NCI-H1436 (cell line): ENCODE measurements around the gene DGKI.
A peak's percentile ranks its signal among the peaks of the same experiment; 100 is the strongest.

Source experiments
- DNase-seq: peaks from one replicate; lab custom pipeline; 2025; lab: John Stamatoyannopoulos, UW

Gene DGKI

GRCh38 chr7:137593115-137593711 is 253.6 kb downstream of the DGKI start:
- DNase-seq, result no peak

- peak; percentile 11 for DNase-seq
These were observed 254.4 kb downstream of the DGKI start for GRCh38 chr7:137592232-137592896.

DNA sequence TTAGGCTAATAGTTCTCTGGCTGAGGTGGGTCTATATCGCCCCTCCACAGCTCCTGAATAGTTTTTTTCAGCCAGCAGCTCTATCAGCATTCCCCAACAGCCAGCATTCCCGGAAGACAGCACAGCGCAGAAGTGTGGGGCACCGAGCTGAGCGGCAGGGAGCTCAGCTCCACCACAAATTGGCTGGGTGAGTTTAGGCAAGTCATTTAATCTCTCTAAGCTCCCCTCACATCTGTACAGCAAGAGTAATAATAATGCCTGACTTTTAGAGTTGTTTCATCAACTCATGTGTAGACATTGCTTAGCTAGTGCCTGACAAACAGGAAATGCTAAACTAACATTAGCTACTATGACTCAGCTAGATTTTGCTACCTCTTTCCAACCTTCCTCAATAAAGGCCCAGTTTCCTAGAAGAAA is 255.3 kb downstream of the DGKI start:
- no peak for DNase-seq

DNA sequence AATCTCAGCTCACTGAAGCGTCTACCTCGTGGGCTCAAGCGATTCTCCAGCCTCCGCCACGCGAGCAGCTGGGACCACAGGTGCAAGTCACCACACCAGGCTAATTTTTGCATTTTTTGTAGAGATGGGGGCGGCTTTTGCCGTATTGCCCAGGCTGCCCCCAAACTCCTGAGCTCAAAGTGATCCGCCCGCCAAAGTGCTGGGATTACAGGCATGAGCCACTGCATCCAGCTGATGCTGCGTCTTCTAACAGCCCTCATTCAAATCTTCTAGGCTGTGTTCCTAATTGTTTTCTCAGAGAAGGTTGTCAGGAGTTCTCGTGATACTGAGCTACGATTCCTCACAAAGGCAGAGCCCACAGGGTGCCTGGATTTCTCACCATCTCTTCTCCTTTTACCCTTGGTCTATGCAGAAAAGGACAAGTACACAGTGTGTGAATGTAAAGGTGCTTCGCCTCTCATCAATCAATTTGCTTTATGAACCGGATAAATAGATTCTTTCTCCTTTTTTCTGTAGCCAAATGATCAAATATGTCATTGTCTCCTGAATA is 255.9 kb downstream of the DGKI start:
- no peak for DNase-seq

- DNase-seq, result no peak
These were observed 256.6 kb downstream of the DGKI start for GRCh38 chr7:137590071-137590755.

DNA sequence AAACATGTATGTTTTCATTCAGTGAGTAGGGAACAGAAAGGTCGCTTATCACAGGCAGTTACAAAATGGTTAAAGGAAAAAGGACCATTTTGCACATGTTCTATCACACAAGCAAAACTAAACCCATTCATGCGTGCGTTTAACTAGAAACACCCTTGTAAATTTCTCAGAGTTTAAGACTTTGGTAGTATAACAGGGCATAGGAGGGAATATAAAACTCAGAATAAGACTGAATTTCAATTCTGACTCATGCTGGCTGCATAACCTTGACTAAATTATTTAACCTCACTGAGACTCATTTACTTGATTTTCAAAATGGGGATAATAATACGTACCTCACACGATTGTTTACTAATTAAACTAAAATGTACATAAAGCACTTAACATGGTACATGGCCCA is 259.4 kb downstream of the DGKI start:
- DNase-seq, result no peak

DNA sequence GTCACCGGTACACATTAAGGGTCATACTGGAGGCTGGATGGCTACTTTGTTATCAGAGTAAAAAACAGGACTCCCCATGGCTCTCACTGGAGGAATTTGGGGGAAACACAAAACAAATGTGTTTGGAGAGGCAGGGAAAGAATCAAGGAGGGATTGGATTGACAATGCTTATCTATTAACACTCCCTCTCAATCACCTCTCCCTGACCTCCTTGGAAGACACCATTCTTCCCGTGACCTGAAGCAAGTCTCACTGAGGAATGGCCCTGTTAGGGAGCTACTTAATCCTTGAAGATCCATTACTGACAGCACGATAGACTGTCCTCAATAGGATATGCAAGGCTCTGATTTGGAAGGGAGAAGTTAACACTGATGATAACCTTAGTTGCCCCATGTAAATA is 261.2 kb downstream of the DGKI start:
- DNase-seq, result no peak

DNA sequence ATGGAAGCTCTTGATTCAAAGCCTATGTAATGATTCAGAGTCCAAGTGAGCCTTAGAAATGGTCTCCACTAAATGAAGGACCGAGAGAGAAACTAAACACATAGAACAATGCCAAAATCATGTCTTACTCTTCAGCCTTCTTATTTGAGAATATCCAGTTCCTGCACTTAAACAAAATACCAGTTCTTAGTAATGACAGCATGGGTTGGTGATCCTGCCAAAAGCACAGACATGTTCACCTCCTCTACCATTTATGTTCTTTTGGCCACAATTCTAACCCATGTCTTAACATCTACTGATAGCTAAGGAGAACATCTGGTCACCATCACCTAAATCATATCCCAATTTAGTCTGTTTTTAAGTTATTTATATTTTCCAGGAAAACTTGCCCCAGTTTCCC is 263.6 kb downstream of the DGKI start:
- no peak for DNase-seq

DNA sequence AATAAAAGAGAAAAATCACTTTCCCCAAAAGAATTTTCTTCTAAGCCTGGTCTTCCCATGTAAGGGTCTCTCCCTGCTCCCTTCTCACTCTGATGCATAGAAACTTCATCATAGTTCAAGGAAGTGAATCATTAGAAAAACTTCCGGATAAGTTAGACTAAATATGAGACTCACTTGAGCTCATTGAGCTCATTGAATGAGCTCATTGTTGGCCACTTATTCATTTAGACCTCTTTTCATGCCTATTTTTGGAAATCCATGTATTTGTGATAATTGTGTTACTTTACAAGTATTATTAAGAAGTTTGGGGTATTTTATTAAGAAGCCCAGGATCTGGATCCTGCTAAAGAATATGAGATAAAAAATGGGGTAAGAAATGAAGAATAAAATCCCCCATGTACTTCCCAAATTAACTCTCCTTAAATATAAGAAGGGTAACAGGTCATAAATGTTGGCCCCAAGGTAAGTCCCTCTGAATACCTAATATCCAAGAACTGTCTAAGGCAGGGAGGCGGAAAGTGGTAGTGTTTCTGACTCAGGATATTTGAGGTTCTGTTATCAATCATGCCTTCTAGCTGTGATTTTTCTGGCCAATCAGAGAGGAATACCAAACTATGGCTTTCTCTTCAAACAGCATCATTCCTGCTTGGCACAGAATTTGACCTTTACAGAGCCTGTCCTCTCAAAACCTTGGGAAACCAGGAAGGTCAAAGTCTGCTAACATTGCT is 266.7 kb downstream of the DGKI start:
- DNase-seq, result no peak

GRCh38 chr7:137578541-137578940 is 268.2 kb downstream of the DGKI start:
- DNase-seq, result no peak

- DNase-seq, result no peak
These were observed 269.6 kb downstream of the DGKI start for GRCh38 chr7:137577184-137577583.

- DNase-seq, result no peak
These were observed 270.3 kb downstream of the DGKI start for GRCh38 chr7:137576481-137576880.

DNA sequence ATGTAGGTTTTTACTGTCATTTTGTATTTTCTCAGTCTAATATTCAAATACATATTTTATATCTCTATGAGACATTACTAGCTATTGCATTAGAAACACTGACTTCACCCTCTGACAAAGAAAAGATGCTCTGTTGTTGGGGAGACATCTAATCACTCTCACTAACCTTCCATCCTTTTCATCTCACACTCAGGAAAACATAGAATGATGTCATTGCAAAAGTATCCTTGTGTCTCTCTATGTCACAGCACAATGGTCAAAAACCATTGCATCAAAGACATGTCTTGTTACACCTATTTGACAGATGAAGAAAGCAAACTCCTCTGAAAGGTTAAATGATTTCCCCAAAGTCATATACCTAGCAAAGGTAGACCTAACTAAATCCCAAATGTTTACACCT is 272.0 kb downstream of the DGKI start:
- DNase-seq, result no peak

DNA sequence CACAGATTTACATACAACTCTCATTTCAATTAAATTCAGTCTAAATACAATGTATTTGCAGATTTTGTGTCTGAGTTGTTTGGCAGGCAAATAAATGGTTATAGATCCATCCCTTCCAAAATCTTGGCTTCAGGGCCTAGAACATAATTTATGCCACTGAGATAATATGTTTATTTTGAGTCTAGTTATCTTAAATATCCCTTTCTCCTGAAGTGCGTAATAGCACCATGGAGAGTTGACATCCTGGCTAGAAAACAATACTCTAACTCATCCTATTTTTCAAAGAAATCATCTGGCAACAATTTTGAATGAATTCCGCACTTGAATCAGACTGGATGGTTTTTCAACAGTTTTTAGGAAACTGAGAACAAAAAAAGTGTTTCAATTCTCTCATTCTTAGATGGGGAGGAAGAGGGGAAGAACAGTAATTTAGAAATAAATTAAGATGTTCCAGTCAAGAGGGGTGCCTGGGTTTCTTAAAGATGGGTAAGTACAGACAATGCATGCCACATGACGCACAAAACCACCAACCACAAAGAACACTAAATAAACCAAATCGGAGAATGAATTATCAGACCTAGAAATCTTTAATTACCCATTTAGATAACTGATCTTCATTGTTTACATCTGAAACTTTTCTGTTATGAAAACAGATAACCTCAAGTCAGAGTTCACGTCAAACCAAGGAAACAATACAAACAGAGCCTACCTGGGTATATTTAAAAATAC is 274.6 kb downstream of the DGKI start:
- DNase-seq, result no peak

GRCh38 chr7:137564677-137565076 is 282.1 kb downstream of the DGKI start:
- DNase-seq, result no peak

DNA sequence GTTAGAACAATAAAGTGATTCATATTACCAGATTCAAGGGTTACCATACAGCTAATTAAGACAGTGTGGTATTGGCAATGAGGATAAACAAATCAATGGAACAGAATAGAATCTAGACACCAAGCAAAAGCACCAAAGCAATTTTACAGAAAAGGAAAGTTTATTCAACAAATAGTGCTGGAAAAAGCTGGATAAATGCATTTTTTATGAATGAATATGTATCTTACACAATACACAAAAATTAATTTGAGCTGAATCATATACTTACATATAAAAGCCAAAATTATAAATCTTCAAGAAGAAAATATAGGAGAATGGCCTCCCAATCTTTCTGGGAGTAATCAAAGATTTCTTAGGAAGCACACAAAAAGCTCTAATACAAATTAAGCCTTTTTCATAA is 282.8 kb downstream of the DGKI start:
- DNase-seq, result no peak

DNA sequence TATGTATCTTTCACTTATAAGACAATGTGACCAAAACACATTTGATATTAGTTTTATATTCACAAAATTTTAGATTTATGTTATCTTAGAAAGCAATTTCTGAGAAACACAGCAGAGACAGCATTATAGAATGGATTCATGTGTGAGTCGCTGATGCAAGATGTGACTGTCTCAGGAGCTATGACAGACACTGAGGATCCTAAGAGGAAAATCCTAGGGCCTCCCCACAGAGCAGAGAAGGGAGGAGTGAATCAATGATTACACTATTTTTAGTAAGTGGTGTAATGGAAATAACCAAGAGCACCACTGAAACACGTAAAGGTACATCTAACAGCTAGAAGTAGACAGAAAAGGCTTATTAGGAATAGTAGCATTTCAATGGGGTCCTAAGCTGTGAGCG is 299.3 kb downstream of the DGKI start:
- no peak for DNase-seq

DNA sequence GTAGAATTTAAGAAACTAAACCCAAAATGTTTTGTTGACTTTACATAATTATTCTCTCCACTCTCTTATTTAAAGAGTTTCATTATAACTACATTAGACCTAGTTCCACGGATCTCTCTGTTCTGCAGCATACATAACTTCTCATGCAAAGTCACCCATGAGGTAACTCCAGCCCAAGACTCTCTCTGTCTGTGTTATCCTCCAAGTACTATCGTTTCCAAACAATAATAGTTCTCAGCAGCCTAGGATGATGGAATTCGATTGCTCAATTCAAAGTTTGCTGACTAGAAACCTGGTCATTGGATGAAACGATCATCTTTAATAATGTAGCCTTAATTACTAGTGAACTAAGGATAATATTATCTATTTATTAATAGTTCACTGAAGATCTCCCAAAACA is 300.1 kb downstream of the DGKI start:
- DNase-seq, result no peak

- no peak for DNase-seq
These were observed 300.8 kb downstream of the DGKI start for GRCh38 chr7:137546009-137546408.

- DNase-seq, result no peak
These were observed 301.6 kb downstream of the DGKI start for GRCh38 chr7:137545059-137545716.

- no peak for DNase-seq
These were observed 302.2 kb downstream of the DGKI start for GRCh38 chr7:137544453-137545058.
